Neural progenitor cell (in vitro differentiated cells): ENCODE data around the gene SCIN.

Experiments used
- EZH2 ChIP-seq: fragments of 200-600 bp; sonication (generic); IDR thresholded peaks from 2 replicates; pipeline ENCODE4 v1.6.1; 2017; ENCODE audit warnings: antibody characterized with exemption, mild to moderate bottlenecking, moderate library complexity
- EZH2phosphoT487 ChIP-seq: fragments of 200-600 bp; sonication (generic); IDR thresholded peaks from 2 replicates; pipeline ENCODE4 v1.6.1; 2017; ENCODE audit warnings: antibody characterized with exemption
- TF ChIP-seq, protein P1 (sequence below): fragments of 200-600 bp; sonication (generic); IDR thresholded peaks from 2 replicates; pipeline ENCODE4 v1.5.1; 2017; ENCODE audit warnings: antibody characterized with exemption, mild to moderate bottlenecking

GRCh38 chr7:12701433-12701832, 130.9 kb downstream of the SCIN start:
- TF ChIP-seq, protein P1, sequence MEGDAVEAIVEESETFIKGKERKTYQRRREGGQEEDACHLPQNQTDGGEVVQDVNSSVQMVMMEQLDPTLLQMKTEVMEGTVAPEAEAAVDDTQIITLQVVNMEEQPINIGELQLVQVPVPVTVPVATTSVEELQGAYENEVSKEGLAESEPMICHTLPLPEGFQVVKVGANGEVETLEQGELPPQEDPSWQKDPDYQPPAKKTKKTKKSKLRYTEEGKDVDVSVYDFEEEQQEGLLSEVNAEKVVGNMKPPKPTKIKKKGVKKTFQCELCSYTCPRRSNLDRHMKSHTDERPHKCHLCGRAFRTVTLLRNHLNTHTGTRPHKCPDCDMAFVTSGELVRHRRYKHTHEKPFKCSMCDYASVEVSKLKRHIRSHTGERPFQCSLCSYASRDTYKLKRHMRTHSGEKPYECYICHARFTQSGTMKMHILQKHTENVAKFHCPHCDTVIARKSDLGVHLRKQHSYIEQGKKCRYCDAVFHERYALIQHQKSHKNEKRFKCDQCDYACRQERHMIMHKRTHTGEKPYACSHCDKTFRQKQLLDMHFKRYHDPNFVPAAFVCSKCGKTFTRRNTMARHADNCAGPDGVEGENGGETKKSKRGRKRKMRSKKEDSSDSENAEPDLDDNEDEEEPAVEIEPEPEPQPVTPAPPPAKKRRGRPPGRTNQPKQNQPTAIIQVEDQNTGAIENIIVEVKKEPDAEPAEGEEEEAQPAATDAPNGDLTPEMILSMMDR = no peak
- TF ChIP-seq EZH2 = no peak
- no peak for TF ChIP-seq EZH2phosphoT487
